ENCODE data around the gene TARP.
"Not testable (repeated sequence)": the region's sequence is repeated elsewhere in the genome, so short reads cannot be mapped to it uniquely, and the experiment has no call there.

The TARP gene

DNA sequence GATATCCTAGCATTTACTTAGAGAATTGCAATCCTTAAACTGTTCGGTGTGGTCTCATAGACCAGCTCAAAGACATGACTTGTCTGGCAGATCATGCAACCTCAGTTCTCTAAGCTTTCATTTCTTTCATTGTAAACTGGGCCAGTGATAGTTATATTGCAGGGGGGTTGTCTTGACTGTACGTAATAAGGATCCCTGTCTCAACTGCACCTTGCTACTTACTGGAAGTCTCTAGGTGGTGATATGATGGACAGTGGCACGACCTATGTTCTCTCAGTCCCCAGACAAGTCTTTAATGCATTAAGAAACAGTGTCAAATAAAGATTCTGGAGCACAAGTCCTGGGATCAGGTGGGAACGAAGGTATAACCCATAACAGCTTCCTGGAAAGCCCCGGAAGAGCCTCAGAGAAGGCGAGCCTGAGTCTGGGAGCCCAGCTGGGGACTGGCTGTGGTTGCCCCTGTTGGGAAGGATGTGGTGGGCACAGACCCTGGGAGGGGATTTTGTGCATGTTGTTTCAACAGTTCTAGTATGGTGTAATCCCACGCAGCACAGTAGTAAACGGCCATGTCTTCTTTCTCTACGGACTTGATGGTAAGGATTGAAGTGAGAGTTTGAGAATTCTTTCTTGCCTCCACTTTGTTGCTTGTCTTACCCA lies 26.0 kb upstream of the TARP start:
- DNase-seq (ENCODE audit: low read depth) = no peak

DNA sequence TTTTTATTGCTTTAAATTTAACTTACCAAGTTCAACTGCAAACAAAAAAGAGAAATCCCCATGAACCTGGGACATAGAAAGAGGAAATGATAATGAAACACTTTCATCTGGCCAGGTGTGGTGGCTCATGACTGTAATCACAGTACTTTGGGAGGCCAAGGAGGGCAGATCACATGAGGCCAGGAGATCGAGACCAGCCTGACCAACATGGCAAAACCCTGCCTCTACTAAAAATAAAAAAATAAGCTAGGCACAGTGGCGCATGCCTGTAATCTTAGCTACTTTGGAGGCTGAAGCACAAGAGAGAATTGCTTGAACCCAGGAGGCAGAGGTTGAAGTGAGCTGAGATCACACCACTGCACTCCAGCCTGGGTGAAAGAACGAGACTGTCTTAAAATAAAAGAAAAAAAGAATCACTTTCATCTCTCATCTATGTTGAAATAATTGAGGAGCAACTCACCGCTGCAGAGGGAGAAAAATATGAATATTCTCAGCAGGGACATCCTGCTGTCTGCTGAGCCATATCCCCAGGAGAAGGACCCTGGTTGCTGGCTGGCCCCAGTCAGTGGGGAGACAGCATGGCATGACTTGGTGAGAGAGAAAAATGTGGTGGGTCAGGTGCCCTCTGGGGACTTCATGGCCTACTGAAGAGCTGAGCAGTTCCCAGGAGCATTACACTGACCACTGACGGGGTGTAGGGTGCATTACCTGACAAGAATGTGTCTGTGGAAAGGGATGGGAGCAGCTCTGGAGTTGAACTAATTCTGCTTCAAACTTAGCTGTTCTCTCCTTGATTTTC lies 22.8 kb upstream of the TARP start:
- no peak for DNase-seq (ENCODE audit: low read depth)

DNA sequence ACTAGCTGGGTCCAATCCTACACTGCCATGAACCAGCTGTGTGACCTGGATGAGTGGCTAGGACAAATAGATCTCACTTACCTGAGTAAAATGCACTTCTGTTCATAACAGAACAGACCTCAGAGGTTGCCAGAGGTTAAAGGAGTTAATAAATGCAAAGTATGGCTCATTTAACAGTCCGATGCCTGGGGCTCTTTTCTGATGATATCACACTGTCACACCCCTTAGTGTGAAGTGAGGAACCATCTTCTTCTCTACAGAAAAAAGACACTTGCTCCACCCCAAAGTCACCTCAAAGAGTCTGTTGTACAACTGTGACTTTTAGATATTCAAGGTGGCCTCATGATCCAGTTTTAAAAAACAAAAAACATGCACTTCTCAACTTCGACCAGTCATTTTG lies 21.5 kb upstream of the TARP start:
- no peak for DNase-seq (ENCODE audit: low read depth)

DNA sequence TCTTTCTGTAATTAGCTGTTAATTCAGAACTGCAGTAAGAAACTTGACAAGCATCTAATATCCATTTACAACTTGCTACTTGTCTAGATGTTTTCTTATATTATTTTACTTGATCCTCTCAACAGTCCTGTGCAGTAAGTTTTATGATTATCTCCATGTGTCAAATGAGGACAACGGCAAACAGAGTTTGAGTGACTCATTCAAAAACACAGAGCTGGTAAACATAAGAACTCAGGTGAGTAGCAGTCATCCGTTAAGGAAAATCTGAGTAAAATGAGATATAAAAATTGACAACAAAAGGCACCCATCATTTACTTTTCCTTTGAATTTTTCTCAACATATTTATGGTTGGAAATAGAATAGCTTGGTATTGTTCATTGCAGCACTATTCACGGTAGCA lies 19.0 kb upstream of the TARP start:
- DNase-seq (ENCODE audit: low read depth) = no peak

- no peak for DNase-seq (ENCODE audit: low read depth)
These were observed 18.2 kb upstream of the TARP start for GRCh38 chr7:38291650-38292049.

DNA sequence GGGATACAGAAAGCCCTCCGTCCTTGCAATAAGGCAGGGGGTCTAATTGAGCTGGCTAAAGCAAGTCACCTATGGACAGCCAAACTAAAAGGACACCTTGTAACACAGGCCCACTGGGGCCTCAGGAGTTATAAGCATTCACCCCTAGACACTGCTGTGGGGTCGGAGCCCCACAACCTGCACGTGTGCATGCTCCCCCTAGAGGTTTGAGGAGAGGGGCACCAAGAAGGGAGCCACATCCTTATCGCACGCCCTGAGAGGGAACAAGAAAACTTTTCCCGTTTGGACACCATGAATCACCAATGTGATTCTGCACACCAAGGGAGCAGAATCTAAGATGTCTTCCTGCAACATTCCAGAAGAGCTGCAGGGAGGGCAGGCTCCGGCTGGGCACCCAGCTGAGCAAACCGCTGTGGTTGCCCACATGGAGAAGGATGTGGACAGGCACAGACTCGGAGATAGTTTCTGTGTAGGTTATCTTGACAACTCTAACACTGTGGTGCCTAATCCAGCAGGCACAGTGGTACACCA lies 17.7 kb upstream of the TARP start:
- DNase-seq (ENCODE audit: low read depth) = no peak

DNA sequence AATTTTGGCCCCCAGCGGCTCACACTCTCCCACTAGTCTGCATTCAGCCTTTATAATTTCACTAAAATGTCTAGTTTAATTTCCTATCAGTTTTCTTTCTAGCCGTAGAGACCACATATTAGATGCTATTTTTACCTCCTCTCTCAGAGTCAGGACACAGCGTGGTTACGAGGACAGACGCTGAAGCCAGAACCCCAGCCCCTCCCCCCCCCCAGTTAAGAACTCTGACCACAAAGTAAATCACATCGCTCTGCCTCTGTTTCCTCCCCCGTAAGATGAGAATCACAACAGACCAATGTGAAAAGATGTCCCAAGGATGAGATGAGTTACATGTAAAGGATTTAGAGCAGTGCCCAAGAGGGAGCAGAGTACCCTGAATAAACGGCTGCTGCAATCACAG lies 11.1 kb upstream of the TARP start:
- DNase-seq (ENCODE audit: low read depth) = no peak

DNA sequence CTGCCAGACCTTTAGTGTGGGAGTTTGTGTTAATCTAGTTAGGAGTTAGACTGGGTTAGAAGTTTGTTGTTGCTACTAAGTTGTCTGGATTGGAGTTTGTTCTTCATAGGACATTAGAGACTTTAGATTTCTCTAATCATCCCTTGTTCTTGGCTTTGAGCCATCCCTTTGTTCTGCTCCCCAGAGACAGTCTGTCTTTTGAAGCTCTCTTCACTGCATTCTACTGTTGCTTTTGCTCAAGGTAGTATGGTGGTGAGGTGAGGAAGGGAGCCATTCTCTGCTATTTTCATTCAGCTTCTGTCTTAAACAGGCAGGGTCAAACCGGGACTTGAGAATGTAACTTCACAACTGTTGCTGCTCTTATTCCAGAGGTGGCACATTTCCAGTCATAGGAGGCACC lies 10.4 kb upstream of the TARP start:
- no peak for DNase-seq (ENCODE audit: low read depth)

- DNase-seq (ENCODE audit: low read depth) = no peak
These were observed 9.7 kb upstream of the TARP start for GRCh38 chr7:38283107-38283506.

DNA sequence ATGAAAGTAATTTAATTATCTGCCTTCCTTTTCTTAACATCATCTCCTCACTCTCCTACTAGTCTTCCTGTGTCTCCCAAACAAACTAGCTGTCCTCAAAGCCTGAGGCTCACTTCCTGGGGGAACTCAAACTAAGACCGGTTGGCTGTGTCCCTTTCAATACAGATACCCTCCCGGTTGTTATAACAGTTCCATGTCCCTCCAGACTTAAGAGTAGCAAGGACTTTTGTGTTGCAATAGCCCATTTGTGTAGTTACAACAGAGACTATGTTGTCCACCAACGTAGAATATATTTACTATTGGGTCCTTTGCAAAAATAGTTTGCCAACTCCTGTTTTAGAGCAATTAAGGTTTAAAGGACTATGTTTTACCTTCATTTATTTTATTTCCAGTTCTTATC lies 8.6 kb upstream of the TARP start:
- DNase-seq (ENCODE audit: low read depth) = no peak

DNA sequence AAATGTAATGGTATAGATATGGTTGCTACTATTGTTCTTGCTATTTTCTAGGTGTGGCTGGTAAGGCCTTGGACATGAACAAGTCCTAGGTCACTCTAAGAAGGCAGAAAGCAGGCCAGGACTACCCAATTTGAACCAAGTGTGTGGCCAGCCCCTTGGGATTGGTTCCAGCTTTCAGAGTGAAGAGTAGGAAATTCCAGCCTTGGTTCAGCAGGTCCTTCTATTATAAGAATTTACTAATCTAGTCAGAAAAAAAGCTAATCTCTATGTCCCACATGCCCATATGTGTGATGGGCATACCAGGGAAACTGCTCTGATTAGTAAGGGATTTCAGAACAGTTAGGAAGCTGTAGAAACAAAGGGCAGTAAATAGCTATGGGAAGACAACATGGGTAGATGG lies 7.8 kb upstream of the TARP start:
- no peak for DNase-seq (ENCODE audit: low read depth)

GRCh38 chr7:38280707-38281106 lies 7.3 kb upstream of the TARP start:
- no peak for DNase-seq (ENCODE audit: low read depth)

DNA sequence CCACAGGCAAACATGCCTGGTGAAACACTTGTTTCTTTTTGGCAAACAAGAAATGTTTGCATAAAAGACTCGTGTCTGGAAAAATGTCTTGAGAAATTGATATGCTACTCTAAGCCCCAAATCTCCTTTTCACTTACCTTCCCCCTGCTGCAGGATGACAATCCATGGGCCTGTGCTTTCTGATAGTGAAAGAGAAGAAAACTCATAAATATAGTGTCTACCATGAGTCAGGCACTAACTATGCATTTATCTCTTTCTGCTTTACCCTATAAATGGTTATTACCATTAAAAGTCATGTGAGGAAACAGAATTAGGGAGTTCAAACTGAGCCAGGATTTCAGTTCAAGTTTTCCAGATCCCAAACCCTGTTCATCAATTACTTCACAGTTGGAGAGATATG lies 6.6 kb upstream of the TARP start:
- DNase-seq (ENCODE audit: low read depth) = no peak

- no peak for DNase-seq (ENCODE audit: low read depth)
These were observed 2.9 kb upstream of the TARP start for GRCh38 chr7:38276096-38276877.

DNA sequence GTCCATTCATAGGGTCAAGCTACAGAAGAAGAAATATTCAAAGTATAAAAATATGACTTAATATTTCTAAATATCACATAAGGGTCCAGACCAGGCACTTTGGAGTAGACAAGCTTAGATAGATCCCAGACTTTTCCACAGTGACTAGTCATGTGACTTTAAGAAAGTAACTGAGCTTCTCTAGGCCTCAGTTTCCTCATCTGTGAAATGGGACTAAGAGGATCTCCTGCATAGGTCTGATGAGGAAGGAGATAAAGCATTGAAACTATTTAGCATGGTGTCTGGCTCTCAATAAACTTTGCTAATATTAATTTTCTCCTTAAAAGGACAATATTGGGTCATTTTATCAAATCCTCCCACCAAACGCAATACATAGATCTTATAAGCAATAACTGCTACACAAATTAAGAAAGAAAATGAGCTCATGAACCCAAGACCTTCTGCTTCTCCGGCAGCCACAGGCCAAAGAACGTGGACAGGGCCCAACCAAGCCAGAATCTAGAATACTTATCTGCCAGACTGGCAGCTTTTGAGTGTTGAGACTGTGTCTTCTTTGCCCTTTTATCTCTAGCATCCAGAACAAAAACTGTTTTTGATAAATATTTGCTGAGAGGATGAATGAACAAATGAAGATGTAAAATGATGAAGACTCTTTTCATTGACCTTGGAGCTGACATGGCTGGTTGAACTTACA lies 1.6 kb upstream of the TARP start:
- DNase-seq (ENCODE audit: low read depth) = no peak

- DNase-seq (ENCODE audit: low read depth) = no peak
These were observed 1.1 kb upstream of the TARP start for GRCh38 chr7:38274486-38274885.

DNA sequence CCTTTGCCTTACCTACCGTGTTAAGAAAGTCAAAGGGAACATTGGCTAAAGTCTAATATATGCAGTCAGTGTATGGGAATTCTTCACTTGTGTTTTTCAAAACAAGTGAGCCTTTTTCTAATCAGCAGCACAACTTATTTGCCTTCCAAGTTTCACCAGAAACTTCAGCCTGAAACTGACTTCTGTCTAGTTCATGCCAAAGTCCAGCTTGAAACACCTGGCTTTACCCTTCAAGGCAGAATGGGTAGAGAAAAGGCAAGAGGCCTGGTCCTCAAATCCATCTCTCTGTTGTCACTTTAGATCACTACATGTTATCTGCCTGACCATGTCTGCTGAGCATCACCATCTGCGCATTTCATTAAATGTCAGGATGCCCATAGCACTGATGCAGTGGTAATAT lies 3.0 kb downstream of the TARP start:
- not testable (repeated sequence) for DNase-seq (ENCODE audit: low read depth)

- not testable (repeated sequence) for DNase-seq (ENCODE audit: low read depth)
These were observed 3.6 kb downstream of the TARP start for GRCh38 chr7:38269704-38270346.

DNA sequence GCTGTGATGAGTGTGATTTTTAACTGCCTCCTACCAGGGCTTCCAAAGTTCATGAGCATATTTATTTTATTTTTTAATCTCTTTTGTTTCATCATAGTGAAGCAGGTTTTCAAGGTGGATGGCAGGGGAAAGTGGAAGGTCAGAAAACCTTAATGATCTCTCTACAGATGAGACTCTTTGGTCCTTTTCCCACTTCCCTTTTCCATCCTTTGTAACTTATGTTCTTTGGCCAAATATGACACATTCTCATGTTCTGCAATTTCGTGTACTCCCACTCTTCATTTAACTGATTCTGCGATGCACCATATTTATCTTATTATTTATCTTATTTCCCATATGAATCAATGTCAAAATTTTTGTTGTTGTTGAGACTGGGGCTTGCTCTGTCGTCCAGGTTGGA lies 7.5 kb downstream of the TARP start:
- DNase-seq (ENCODE audit: low read depth) = not testable (repeated sequence)

DNA sequence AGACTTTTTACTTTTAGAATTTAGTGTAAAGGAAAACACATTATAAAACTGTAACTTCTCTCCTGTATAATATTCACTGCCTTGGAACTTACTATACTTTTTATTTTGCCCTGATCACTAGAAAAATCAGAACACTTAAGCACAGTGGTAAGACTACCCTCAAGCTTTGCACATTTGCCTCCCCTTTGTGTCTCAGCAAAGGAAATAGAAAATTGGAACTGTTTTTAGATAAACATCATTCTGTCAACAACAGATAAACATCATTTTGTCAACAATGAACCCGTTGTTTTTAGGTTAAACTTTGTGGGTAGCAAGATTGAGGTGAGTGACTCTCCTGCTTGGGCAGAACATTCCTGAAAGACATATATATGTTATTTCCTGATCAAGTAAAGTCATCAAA lies 8.8 kb downstream of the TARP start:
- not testable (repeated sequence) for DNase-seq (ENCODE audit: low read depth)

DNA sequence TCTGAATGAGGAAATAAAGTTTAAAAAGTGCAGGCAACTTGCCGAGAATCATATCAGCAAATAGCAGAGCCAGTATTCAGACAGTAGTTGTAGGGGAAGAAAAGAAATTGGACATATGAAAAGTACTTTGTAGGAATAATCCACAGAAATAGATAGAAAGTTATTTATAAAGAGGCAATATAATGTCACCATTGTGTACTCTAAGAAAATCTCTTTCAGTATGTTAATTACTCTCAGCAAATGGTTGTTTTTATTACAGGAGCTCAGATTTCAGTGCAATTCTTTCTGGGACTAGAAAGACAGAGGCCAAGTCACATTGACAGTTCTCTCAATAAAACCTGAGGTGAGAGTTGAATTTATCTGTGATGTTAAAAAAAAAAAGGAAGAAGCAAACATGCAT lies 10.2 kb downstream of the TARP start:
- not testable (repeated sequence) for DNase-seq (ENCODE audit: low read depth)

- DNase-seq (ENCODE audit: low read depth) = no peak
These were observed 10.9 kb downstream of the TARP start for GRCh38 chr7:38262545-38262944.

Data from activated T-helper 1 cell treated with Interleukin-2 at 50 U/mL for 16 hours (primary cell).